Fibroblast of skin of left quadriceps (primary cell): ENCODE data around the gene ZDHHC9.
"Not testable (repeated sequence)": the region's sequence is repeated elsewhere in the genome, so short reads cannot be mapped to it uniquely, and the experiment has no call there.

Source experiments
- DNase-seq, 2 experiments: peaks; one replicate each; pipeline ENCODE4 v3.0.0-alpha.2; 2013; ENCODE audit warnings: low read depth in 2 of 2

Gene ZDHHC9

DNA sequence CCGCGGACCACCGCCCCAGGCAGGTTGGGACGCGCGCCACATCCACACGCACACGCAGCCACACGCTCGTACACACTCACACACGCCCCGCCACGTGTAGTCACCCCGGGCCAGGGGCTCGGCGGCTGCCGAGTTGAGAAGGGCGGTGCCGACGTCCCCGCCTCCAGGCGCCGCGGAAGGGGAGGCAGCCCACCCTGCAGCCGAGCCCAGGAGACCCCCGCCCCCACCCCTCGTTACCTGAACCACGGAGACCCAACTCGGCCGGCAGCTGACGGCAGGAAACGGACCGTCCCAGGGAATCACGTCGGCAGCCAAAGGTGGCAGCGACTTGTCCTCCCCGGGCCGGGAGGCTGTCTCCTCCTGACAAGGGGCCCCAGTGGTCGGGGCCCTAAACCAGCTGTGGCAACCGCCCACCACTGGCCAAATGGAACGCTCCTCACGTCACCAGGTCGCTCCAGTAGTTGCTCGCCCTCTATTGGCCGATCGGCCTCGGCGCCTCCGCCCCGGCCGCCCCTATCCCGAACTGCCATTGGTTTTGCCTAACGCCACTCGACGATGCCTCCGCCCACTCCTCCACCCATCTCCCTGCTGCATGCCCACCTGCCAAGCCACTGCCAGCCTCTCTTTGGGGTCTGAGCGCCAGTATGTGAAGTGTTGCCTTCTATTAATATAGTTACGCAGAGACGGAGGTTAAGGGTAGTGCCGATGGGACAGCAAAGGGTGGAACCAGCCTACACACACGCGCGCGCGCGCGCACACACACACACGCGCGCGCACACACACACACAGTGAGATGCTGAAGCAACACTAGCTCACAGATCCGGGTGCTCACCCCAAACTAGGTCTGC is at the start of gene ZDHHC9:
Gene ZDHHC9 (minus strand): TSS at position 428 of the 848 bp plus-strand sequence. CDS start 1,941 bp downstream, outside the sequence.
- DNase-seq, result peak; percentile 69 to 72

DNA sequence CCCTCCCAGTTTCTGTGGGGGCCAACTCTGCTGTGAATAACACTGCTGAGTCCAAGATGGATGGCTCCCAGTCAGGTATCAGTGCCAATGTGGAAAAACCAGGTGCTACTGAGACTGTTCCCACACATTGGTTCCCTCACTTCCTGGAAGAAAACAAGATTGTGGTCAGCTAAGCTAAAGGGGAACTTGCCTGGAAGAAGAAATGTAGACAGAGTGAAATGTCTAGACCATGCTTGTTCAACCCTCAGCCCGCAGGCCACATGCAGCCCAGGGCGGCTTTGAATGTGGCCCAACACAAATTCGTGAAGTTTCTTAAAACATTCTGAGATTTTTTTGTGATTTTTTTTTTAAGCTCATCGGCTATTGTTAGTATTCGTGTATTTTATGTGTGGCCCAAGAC is 33.7 kb upstream of the ZDHHC9 start:
- no peak for DNase-seq

DNA sequence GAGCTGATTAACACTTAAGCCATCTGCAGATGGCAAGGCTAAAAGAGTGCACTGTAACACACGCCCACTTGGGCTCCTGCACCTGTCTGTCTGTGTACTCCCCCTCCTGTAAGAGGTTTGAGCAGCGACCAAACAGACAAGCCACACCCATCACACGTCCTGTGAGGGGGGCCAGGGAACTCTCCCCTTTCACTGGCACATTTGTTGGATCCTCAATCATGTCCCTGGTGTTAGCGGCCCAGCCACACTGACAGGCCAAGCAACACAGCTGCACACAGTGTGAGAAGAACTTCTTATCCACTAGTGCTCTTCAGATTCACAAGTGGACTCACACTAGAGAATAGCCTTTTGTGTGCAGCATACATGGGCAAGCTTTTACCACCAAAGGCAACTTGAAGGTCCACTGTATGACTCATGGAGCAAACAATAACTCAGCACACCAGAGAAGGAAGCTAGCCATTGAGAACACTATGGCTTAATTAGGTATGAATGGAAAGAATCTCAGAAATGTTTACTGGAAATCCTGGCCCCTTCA is 33.2 kb upstream of the ZDHHC9 start:
- DNase-seq, result peak; percentile 12

DNA sequence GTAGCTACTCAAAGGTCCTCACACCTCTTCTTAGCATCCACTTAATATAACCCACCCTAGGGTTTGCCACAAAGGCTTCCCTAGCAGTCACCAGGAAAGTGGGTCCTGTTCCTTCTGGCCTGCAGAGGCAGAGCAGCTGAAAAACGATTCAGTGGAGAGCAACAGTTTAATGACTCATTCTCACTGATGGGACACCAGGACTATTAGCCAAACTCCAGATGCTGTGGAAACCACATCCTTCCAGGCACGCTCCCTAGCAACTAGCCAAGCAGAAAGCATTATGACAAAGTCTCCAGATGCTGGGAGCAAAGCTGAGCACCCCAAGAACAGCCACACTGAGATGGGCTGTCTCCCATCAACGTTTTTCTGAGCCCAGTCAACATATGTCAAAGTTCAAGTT is 32.0 kb upstream of the ZDHHC9 start:
- peak; percentile 42 to 44 for DNase-seq

DNA sequence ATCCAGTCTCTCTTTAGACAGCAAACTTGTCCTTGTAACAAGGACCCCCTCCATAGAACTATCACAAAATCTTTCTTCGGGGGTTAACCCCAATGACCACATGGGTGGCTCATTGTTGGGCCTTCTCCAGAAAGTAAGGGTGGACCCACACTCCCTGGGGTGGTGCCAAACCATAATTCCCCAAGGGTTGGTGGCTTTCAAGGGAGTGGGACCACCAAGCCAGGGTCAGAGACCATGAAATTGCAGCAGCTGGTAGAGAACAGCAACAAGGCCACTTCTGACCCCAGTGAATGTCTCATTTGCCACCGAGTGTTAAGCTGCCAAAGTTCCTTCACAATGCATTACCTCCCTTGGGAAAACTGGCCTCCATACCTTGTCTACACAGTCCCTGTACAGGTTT is 28.8 kb upstream of the ZDHHC9 start:
- DNase-seq, result no peak

DNA sequence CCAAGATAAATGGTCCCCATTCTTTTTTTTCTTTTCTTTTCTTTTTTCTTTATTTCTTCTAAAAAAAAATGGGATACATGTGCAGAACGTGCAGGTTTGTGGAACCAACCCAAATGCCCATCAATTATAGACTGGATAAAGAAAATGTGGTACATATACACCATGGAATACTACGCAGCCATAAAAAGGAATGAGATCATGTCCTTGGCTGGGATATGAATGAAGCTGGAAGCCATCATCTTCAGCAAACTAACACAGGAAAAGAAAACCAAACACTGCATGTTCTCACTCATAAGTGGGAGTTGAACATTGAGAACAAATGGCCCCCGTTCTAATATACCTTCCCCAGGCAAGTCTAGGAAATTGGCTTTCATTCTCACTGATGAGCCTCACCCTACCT is 22.6 kb upstream of the ZDHHC9 start:
- not testable (repeated sequence) for DNase-seq

DNA sequence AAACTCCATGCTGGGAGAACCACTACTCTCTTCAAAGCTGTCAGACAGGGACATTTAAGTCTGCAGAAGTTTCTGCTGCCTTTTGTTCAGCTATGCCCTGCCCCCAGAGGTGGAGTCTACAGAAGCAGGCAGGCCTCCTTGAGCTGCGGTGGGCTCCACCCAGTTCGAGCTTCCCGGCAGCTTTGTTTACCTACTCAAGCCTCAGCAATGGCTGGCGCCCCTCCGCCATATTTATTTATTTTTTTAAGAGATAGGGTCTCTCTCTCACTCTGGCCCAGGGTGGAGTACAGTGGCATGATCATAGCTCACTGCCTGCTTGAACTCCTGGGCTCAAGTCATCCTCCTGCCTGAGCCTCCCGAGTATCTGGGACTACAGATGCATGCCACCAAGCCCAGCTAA is 15.4 kb upstream of the ZDHHC9 start:
- DNase-seq, result not testable (repeated sequence)

DNA sequence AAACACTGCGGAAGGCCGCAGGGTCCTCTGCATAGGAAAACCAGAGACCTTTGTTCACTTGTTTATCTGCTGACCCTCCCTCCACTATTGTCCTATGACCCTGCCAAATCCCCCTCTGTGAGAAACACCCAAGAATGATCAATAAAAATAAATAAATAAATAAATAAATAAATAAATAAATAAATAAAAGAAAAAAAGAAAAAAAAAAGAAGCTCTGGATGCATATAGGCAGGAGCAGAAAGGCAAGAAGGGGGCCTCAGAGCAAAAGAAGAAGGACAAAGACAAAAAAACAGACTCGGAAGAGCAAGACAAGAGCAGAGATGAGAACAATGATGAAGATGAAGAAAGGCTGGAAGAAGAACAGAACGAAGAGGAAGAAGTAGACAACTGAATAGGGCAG is 8.1 kb upstream of the ZDHHC9 start:
- not testable (repeated sequence) for DNase-seq

DNA sequence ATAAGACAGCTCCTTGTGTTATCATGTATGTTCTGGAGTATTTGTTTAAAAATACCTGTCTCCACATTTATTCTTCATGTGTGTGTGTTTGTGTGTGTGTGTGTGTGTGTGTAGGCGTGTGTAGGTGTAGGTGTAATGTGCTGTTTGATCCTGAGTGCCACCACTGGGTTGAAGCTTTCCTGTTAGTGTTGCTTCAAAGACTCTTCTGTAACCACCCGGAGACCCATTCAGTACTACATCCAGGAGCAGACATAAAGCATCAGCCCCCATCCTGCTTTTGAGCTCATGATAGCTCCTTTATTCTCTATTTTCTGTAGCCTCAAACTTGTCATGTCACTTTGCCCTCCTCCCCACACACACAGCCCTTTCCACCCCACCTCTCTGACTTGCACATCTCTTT is 3.0 kb upstream of the ZDHHC9 start:
- no peak for DNase-seq

DNA sequence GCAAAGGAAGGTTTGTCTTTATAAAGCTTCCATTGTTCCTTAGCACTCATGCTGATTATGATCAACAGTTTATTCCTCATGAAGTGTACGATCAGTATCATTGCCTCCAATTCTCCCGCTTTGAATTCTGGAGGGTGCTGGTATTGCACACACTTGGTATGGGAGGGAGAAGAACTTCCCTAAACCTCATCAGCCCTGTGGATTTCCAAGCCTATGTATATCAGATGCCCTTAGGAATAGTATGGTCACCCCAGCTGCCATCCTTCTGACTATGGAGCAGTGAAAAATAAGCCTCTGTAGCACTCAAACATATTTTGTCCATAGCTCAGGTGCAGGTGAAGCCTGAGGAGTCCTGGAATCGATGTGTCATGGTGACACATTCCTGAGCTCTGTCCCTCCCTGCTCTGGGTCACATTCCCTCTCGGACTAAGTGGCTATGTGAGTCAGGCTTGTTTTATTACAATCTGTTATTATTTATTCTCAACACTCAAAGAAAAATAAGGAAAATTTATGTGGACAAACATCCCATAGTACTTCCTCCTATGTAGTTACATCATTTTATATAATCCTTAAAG is 2.0 kb upstream of the ZDHHC9 start:
- DNase-seq, result no peak

DNA sequence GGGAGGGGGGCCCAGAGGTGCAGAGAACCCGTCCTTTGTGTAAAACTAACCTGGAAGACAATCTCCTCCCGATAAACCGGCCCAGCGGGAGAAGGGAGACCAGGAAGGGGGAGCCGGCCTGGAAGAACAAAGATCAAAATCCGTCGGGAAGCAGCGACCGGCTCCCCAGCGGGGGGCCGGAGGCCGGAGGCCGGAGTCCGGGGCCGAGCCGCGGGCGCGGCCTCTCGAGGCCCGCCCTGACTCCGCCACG is 552 bp downstream of the ZDHHC9 start:
- DNase-seq, result no peak

DNA sequence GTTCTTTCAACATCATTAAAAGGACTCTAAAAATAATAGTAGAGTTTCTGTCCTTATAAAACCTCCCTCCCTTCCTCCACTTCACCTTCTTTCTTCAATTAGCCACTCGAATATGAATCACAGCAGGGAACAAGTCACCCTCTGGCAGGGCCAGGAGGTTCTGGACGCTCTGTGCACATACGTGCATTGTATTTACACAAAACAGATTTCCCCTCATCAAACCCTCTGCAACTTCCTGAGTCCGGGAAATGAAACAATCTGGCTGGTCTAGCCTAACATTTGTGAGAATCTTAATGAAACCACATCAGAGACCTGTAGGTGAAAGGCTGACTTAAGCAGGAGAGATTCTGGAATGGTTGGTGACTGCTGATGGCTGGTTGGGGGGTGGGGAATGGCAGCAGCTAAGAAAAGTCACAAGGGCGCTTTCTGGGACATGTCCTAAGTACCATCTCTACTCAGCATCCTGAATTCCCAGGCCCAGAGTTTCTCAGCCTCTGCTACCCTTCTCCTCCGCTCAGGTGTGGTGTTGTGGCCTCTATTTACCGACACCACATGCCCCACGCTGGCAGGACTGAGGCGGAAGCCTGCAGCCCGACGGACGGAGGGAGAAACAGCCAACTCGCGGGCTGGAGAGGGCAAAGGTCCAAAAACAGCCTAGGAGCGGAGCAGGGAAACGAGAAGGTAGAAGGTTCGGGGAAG is 1.0 kb downstream of the ZDHHC9 start:
- DNase-seq, result no peak

DNA sequence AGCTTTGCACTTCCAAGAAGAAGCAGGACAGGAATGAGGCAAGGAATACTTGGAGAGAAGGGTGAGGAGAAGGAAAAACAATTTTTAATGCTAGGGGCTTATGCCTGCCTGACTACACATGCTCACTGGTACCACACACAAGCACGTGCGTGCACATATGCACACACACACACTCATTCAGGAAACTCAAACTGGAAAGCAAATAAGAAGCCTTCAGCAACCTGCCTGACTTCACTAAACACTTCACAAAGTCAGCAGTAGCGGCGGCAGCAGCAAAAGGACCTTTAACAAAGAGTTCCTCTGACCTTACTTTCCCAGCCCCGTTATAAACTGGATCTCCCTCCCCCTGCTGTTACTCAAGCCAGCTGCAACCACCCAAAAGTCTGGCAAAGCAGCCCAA is 3.3 kb downstream of the ZDHHC9 start:
- DNase-seq, result no peak

DNA sequence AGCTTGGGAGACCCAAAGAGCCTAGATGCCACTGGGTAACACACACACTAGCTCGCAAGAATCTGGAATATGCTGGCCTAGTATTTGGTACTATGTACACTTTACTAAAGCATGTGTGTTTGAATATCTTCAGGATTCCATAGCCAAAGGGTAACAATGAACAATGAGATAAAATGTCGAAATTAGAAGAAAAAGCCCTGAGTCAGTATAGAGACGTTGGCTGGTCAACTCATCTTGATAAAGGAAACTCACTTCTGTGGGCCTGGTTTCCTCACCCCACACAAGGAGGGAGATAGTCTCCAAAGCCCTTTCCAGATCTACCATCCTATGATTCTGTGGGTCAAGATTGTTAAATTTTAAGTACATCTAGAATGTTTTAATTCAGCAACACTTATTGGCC is 6.9 kb downstream of the ZDHHC9 start:
- no peak for DNase-seq

DNA sequence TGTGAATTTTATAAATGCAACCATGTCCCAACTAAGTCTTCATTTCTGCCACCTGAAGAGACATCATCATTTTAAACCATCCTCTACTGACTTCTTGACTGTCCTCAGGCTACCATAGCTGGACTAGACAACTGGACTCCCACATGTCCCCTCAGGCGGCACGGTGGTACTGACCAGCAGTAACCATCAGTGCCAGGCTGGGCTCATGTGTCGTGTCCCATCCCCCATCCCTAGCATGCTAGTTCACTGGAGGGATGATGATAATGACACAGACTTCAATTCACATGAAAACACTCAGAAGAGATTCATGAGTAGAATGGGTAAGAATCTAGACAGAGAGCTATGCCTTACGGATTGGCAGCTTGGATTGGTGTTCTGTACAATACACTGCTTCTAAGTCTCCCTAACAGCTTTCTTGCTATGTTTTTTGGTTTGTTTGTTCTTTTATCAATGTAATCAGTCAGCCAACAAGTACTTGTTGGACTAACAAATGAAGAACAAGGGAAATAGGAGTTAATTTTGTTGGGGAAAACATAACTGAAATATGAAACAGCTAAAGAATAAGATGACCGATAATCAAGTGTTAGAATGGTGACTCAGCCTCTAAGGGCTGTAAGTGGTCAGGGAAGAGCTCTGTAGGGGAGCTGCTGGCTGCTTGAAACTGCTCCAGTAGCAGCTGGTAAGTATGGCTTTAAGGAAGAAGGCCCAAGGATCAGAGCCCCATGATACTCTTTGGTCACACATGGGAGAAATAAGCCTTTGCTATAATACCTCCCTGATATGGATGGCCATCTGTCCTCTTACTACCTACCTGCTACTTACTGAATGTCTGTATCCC is 10.3 kb downstream of the ZDHHC9 start:
- no peak for DNase-seq

DNA sequence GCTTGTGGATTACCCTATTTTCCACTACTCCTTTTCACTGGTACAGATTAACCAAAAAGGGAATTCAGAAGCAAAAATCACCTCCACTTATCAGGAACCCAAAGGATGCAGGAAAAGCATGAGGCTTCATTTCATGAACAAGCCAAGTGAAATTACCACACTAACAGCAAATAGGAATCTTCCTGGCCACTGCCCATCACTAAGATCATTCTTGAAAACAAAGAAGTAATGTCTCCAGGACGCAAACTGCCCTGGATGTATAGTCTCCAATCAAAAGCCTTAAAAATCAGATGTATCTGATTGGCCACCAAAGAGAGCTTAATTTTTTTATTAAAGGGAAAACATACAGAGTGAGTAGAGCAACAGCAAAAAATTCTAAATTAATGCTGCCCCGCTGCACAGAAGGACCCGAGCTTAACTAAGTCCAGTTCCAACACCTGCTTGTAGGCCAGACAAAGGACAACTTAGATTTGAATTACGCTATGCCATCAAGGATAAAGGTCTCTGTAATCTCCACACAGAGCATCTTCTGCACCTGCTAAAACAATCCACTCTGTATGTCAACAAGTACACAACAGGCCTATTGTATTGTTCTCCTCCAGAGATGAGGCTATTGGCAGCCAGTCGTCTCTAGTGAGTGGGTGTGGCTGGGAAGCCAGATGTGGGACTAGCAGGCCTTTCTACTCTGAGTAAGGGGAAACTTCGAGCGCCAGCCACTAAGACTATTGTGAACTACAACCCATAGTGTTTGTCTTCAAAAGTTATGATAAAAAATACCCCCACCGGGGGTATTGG is 12.4 kb downstream of the ZDHHC9 start:
- no peak for DNase-seq

DNA sequence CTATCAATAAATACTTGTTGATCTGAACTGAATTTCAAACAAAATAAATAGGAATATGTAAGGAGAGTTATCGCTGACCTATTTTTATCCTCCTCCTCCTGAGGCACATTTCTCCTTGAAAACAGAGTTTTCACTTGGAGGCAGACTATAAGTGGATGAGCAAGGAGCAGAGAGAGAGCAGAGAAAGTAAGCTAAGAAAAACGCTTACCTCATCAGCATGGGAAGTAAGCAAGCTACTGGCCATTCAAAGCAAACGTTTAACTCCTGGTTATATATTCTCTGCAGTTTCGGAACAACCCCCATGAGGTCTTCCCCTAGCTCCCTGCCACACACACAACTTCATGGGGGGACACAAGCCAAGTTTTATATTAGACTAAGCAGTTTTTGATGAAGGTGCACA is 13.2 kb downstream of the ZDHHC9 start:
- no peak for DNase-seq

DNA sequence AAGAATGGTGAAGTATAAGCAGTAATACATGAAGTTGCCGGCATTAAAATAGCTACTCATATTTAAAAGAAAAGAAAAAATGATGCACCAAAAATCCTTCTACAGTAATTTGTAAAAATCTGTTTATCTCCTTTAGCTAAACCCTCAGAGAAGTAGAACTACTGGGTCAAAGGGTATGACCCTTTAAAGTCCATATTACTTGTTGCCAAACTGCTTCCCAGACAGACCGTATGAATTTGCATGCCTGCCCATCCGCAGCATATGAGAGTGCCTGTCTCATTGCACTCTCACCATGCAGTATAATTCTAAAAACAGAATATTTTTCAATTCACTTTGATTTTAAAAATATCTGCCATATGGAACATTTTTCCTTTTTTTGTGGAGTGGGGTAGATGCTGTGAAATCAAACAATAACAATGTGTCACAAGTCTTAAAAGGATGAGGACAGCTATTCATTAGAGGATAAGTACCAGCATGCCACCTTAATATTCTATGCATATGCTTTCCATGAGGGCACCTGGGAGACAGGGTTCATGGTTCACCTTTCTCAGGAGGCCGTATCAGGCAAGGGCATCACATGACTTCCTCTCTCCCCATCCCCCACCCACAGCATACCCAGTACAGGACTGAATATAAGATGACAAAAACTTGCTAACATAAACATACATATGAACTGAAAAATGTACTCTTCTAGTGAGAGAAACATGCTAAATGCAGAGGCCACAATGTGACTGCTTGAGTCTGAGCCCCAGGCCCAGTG is 17.8 kb downstream of the ZDHHC9 start:
- no peak for DNase-seq

DNA sequence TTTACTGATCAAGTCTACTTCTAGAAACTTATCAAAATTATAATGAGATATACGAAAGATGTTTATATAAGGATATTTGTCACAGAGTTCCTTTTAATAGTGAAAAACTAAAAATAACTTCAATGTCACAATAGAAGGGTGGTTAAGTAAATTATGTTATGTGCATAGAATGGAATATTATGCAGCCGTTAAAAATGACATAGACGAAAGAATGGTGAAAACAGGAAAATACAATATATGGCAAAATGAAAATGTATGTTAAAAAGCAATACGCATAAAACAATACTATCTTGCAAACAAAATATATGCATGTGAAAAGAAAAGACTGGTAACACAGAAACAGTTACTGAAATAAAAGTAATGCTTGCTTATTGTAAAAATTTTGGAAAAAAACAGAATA is 19.1 kb downstream of the ZDHHC9 start:
- DNase-seq, result no peak

DNA sequence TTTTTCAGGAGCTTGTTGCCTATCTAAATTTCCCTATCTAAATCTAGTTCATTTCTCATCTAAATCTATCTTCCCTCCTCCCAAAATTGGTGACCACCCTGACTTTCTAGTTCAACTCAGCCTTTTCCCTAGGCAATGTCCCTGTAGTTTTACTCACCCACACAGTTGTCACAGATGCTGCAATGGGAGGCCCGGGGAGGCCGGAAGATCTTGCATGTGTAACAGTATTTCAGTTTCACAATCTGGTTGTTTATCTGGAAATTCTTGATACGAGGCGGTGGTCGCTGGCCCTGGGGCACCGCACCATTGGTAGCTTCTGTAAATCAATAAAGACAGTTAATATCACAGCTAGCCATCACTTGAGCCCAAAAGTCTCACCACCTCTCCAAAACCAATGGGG is 20.2 kb downstream of the ZDHHC9 start:
- DNase-seq, result no peak
